Nephron (organoid): ENCODE measurements around the gene CDH4.
"Not testable (repeated sequence)": the region's sequence is repeated elsewhere in the genome, so short reads cannot be mapped to it uniquely, and the experiment has no call there.

Experiments used
- H3K27ac Mint-ChIP-seq, 3 experiments: 2 replicates each; pipeline ENCODE4 v1.8.0; 2020; ENCODE audit warnings: mixed read lengths in 3 of 3, mild to moderate bottlenecking in 2 of 3, moderate library complexity in 1 of 3
- H3K27me3 Mint-ChIP-seq: 2 replicates; pipeline ENCODE4 v1.8.0; 2021; ENCODE audit warnings: low read depth, mild to moderate bottlenecking, moderate library complexity, mixed read lengths
- H3K36me3 Mint-ChIP-seq: 2 replicates; pipeline ENCODE4 v1.8.0; 2020; ENCODE audit warnings: low read depth, mixed read lengths
- H3K4me1 Mint-ChIP-seq: 2 replicates; pipeline ENCODE4 v1.8.0; 2020; ENCODE audit warnings: mixed read lengths
- H3K4me3 Mint-ChIP-seq, 3 experiments: 2 replicates each; pipeline ENCODE4 v1.8.0; 2020; ENCODE audit warnings: mild to moderate bottlenecking in 3 of 3, mixed read lengths in 3 of 3, moderate library complexity in 2 of 3
- H3K9me3 Mint-ChIP-seq: 2 replicates; pipeline ENCODE4 v1.8.0; 2020; ENCODE audit warnings: mixed read lengths
- CTCF ChIP-seq, 3 experiments: fragments of 200-600 bp; sonication (generic); IDR thresholded peaks; one replicate each; pipeline ENCODE4 v1.5.0; 2021; ENCODE audit warnings: antibody characterized with exemption in 3 of 3; ENCODE audit not compliant: unreplicated experiment in 3 of 3

The CDH4 gene

DNA sequence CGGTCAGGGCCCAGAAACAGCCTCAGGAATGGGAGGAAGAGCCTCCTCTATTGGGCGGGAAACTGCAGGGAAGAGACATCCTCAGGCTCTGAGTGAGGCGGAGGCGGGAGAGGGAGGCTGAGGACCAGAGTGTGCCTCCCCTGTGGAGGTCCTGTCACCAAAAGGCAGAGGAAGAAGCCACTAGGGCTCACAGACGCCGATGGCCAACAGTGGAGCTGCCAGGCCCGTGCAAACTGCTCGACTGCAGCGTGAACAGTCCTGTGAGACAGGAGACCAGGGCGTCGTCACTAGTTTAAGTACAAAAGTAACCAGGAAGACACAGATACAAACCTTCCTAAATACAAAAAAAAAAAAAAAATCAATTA, 730.9 kb downstream of the CDH4 start:
- Mint-ChIP-seq H3K27me3 (no peaks in the 10 kb centered on the region), H3K4me1 (no peaks in the 10 kb centered on the region), H3K27ac (no peak overlapping the region), H3K36me3 (peaks cover 55% of the 10 kb centered on the region), H3K9me3 (no peaks in the 10 kb centered on the region), H3K4me3 (no peak overlapping the region)
- no peak for TF ChIP-seq CTCF (IDR thresholded peaks at IDR 0.05; ENCODE audit: unreplicated experiment in 3 of 3)

DNA sequence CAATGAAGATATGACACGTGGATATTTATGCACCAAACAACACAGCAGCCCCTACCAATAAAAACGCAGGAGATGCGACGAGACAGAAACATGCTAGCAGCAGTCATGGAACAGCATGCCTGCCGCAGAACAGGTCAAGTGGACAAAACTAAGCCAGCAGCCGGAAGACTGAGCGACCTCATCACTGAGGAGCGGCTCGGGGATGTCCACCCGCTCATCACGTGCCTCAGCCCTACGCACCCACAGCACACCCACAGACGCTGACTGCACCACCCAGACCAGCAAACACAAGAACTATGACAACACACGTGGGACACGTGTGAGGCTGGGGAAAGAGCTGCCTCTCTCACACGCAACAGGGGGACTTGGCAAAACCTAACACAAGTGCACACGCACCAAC, 731.9 kb downstream of the CDH4 start:
- no peak overlapping the region for H3K4me3 Mint-ChIP-seq
- peaks cover 63% of the 10 kb centered on the region for H3K36me3 Mint-ChIP-seq
- no peaks in the 10 kb centered on the region for H3K27me3 Mint-ChIP-seq
- H3K4me1 Mint-ChIP-seq: no peaks in the 10 kb centered on the region
- no peak for TF ChIP-seq CTCF (IDR thresholded peaks at IDR 0.05; ENCODE audit: unreplicated experiment in 3 of 3)
- H3K9me3 Mint-ChIP-seq: no peaks in the 10 kb centered on the region
- H3K27ac Mint-ChIP-seq: no peak overlapping the region

- not testable (repeated sequence) for H3K4me3 Mint-ChIP-seq, H3K27ac Mint-ChIP-seq, H3K27me3 Mint-ChIP-seq, H3K9me3 Mint-ChIP-seq, H3K4me1 Mint-ChIP-seq
- peaks cover 67% of the 10 kb centered on the region for H3K36me3 Mint-ChIP-seq
Observed at GRCh38 chr20:61984431-61984830, 732.4 kb downstream of the CDH4 start.

DNA sequence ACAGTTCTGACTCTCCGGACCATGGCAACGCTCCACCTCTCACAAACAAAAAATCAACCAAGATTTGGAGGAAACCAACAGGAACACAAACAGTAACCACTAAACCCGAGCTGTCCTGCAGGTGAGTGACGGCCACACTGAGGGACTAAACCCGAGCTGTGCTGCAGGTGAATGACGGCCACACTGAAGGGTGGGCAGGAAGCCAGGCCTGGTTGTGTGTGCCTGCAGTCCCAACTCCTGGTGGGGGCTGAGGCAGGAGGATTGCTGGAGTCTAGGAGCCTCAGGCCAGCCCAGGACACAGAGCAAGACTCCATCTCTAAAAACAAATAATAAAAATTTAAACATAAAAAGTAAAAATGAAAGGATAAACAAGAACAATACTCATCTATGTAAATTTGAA, 733.0 kb downstream of the CDH4 start:
- Mint-ChIP-seq H3K27ac (no peak overlapping the region), H3K27me3 (no peaks in the 10 kb centered on the region), H3K4me3 (no peak overlapping the region), H3K4me1 (no peaks in the 10 kb centered on the region), H3K36me3 (peaks cover 73% of the 10 kb centered on the region), H3K9me3 (peaks cover 5% of the 10 kb centered on the region)
- TF ChIP-seq CTCF (IDR thresholded peaks at IDR 0.05; ENCODE audit: unreplicated experiment in 3 of 3): no peak

- Mint-ChIP-seq H3K27ac (no peak overlapping the region), H3K27me3 (no peaks in the 10 kb centered on the region), H3K36me3 (peaks cover 81% of the 10 kb centered on the region), H3K4me1 (no peaks in the 10 kb centered on the region), H3K9me3 (peaks cover 21% of the 10 kb centered on the region), H3K4me3 (no peak overlapping the region)
- TF ChIP-seq CTCF (IDR thresholded peaks at IDR 0.05; ENCODE audit: unreplicated experiment in 3 of 3): no peak
Observed at GRCh38 chr20:61986762-61987321, 734.8 kb downstream of the CDH4 start.

GRCh38 chr20:61988665-61989064, 736.6 kb downstream of the CDH4 start:
- TF ChIP-seq CTCF (IDR thresholded peaks at IDR 0.05; ENCODE audit: unreplicated experiment in 3 of 3): no peak
- Mint-ChIP-seq H3K27ac (no peak overlapping the region), H3K36me3 (peaks cover 86% of the 10 kb centered on the region)

More at GRCh38 chr20:61988665-61989064, 736.6 kb downstream of the CDH4 start:
- Mint-ChIP-seq H3K4me3 (no peak overlapping the region), H3K9me3 (peaks cover 34% of the 10 kb centered on the region), H3K27me3 (no peaks in the 10 kb centered on the region), H3K4me1 (no peaks in the 10 kb centered on the region)
